Pulmonary artery endothelial cell (primary cell): ENCODE data around the gene SLC10A7. TPM values are rescaled to one million over a fixed set of nuclear protein-coding genes. Genes with fewer than 3 reads are reported as not detected.
A peak's percentile ranks its signal among the peaks of the same experiment; 100 is the strongest.

Experiments
- DNase-seq: peaks from one replicate; pipeline ENCODE4 v3.0.0-alpha.2; 2011; ENCODE audit warnings: low read depth, low spot score
- total RNA-seq: library from RNA; depleted of rRNA; stranded (reverse); fragments of >200 nt; gene quantifications from 2 replicates; pipeline ENCODE4 v1.2.3, GENCODE V29; 2014

Gene SLC10A7
- total RNA-seq, 1 donor from 2014 or later = 6.9 TPM

GRCh38 chr4:146439999-146440398 is 81.7 kb downstream of the SLC10A7 start:
- DNase-seq = no peak

- no peak for DNase-seq
Observed at GRCh38 chr4:146439437-146439836, 82.3 kb downstream of the SLC10A7 start.

- DNase-seq = peak; percentile 4
Observed at GRCh38 chr4:146437778-146438177, 84.0 kb downstream of the SLC10A7 start.

GRCh38 chr4:146436423-146437162 is 85.1 kb downstream of the SLC10A7 start:
- DNase-seq = no peak

- DNase-seq = no peak
Observed at GRCh38 chr4:146435962-146436361, 85.8 kb downstream of the SLC10A7 start.

- no peak for DNase-seq
Observed at GRCh38 chr4:146432065-146432464, 89.7 kb downstream of the SLC10A7 start.

GRCh38 chr4:146428298-146428697 is 93.4 kb downstream of the SLC10A7 start:
- DNase-seq = no peak

GRCh38 chr4:146417822-146418221 is 103.9 kb downstream of the SLC10A7 start:
- no peak for DNase-seq

GRCh38 chr4:146415829-146416228 is 105.9 kb downstream of the SLC10A7 start:
- DNase-seq = no peak

GRCh38 chr4:146407669-146408084 is 114.1 kb downstream of the SLC10A7 start:
- peak; percentile 97 for DNase-seq

- no peak for DNase-seq
Observed at GRCh38 chr4:146407257-146407656, 114.5 kb downstream of the SLC10A7 start.

GRCh38 chr4:146401274-146401673 is 120.5 kb downstream of the SLC10A7 start:
- no peak for DNase-seq

- DNase-seq = no peak
Observed at GRCh38 chr4:146398896-146399445, 122.8 kb downstream of the SLC10A7 start.

- no peak for DNase-seq
Observed at GRCh38 chr4:146398404-146398803, 123.3 kb downstream of the SLC10A7 start.

GRCh38 chr4:146389561-146389960 is 132.2 kb downstream of the SLC10A7 start:
- no peak for DNase-seq

GRCh38 chr4:146382194-146382593 is 139.5 kb downstream of the SLC10A7 start:
- no peak for DNase-seq

GRCh38 chr4:146381263-146381872 is 140.4 kb downstream of the SLC10A7 start:
- no peak for DNase-seq

GRCh38 chr4:146379744-146380143 is 142.0 kb downstream of the SLC10A7 start:
- DNase-seq = no peak

- no peak for DNase-seq
Observed at GRCh38 chr4:146371812-146372211, 149.9 kb downstream of the SLC10A7 start.

- no peak for DNase-seq
Observed at GRCh38 chr4:146370841-146371240, 150.9 kb downstream of the SLC10A7 start.

GRCh38 chr4:146369446-146369845 is 152.3 kb downstream of the SLC10A7 start:
- DNase-seq = peak; percentile 13

- peak; percentile 11 for DNase-seq
Observed at GRCh38 chr4:146368209-146368608, 153.5 kb downstream of the SLC10A7 start.

GRCh38 chr4:146367347-146367746 is 154.4 kb downstream of the SLC10A7 start:
- no peak for DNase-seq
